Skeletal muscle cell (primary cell): Measurements from ENCODE around the gene SAP30L.

Experiments used
- DNase-seq: peaks from one replicate; pipeline ENCODE4 v3.0.0-alpha.2; 2010; ENCODE audit warnings: low read depth
- H3K4me3 ChIP-seq: 2 replicates; pipeline ENCODE4 v1.5.1; 2011; ENCODE audit warnings: low read depth, mild to moderate bottlenecking, control low read depth, low read length, moderate library complexity

Gene SAP30L, protein sequence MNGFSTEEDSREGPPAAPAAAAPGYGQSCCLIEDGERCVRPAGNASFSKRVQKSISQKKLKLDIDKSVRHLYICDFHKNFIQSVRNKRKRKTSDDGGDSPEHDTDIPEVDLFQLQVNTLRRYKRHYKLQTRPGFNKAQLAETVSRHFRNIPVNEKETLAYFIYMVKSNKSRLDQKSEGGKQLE

DNA sequence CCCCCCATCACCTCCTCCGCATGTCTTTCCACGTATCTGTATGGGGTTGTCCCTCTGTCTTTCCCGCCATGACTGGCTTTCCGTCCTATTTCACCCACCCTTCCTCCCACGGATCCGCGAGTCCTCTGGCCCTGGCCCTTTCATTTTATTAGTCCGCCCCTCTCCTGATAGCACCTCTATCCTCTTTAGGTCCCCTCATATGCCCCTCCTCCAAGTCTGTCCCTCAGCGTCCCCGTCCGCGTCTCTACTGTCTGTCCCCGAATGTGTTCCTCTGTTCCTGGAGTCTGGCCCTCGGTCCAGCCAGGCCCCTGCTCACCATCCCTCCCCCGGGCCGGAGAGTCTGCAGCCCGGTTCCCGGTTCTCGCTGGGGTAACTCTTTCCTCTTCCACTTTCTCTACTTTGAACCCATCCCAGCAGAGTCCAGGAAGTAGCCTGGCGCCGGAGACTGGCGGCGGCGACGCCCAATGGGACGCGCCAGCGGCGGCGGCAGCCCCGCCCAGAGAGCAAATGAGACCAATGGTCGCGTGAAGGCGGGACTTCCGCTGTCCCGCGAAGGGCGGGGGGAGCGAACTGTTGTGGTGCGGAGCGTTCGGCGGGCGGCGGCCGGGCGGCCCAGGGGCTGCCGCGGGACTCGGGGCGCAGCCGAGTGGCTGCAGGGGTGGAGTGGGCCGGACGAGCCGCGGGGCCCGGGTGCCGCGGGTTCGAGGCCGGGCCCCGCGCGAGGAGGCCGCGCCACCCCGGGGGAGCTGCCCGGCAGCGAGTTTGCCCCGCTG is at the start of gene SAP30L:
SAP30L (plus strand) TSS at position 576 of the 773 bp plus-strand sequence. CDS start 608 bp downstream, outside the sequence.
- DNase-seq = peak; percentile 68
- H3K4me3 ChIP-seq = peak within 1 kb of the TSS; percentile 92

DNA sequence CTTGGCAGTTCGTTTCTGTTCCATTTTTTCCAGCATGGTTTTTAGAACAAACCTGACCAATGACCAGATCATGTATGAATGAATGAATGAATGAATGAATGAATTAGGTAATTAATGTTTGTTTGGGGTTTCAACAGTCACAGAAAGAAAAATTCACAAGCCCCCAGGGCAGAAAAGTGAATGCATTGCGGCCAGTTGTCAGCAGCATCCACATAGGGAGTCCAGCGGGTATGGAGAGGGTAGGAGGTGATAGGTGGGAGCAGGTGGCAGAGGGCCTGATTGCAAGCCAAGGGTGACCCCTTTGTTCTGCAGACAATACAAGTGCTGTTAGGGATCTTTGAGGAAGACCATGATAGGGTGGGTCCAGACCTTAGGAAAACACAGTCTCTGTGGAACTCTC is 49.7 kb upstream of the SAP30L start:
- H3K4me3 ChIP-seq = no peak overlapping the region
- DNase-seq = no peak

DNA sequence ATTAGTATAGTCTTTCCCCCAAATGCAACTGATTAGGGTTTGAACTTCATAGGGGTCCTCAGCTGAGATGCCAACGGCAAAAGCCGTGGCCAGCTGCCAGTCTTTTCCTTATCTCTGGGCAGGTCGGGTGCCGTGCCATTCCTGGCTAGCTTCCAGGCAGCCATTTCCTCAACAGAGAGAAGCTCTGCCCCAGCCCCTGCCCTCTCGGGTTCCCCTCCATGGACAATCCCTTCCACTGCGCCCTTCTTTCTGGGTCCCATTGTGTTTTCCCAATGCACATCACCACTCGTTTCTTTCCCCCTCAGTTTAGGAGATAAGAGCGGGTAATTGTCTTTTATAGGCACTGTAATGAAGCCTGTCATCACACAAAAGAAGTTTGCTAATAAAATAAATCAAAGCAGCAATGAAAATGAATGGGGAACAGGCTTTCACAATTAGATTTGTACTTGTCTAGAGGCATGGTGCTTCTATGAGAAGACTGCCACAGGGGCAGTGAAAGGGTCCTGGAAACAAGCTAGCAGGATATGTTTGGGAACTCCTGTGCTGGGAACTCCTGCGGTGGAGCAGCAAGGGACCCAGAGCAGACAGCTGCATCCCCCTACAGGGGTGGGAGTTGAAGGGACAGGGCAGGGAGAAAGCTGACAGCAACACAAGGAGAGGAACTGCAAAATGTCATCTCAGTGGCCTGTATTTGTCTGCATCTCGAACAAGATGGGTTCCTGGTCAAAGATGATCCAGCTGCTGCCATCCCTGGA is 48.0 kb upstream of the SAP30L start:
- H3K4me3 ChIP-seq = no peak overlapping the region
- no peak for DNase-seq

DNA sequence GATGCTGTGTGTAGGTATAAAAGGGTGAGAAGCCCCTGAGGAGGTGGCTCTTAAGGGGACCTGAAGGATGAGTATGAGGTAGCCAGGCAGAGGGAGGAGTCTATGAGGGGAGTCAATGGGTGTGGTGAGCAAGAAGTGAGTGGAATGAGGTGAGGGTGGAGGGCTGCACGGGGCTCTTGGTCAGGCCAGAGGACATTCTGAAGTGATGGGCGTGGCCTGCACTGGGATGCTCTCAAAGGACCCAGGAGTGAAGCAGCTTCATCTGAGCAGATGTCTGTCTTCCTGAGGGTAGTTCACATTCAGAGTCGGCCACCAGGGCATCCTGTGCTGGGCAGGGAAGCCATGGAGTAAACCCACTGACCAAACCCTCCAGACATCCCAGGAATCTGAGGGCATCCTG is 45.1 kb upstream of the SAP30L start:
- no peak overlapping the region for H3K4me3 ChIP-seq
- no peak for DNase-seq

DNA sequence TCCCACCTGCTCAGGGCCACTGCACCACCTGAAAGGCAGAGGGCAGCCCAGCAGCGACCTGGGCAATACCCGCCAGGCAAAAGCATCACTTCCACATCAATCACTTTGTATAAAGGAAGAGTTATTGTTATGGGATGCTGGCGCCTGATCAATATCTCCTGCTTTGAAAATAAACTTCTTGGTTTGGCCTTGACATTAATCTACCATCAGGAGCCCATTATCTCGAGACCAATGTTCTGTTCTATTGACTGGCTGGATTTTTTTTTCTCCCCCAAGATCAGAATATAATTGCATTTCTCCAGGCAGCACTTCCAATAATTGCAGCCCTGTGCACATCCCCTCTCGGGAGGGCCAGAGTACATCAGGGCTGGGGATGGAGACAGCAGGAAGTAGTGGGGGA is 44.4 kb upstream of the SAP30L start:
- H3K4me3 ChIP-seq = no peak overlapping the region
- DNase-seq = no peak

DNA sequence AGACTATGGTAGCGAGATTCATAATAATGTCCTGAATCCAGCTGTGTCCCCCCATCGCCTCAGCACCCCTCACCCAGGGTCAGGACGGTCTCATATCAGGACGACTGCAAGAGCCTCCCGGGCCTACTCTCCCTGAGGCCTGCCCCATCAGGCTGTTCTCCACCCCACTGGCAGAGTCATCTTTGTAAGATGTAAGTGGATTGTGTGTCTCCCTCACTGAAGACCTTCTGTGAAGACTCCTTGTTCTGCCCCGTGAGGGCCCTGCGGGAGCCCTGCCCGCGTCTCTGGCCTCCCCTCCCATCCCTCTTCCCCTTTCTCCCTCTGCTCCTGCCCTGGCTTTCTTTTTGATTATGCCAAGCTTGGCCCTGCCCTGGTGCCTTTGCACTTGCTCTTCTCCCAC is 43.9 kb upstream of the SAP30L start:
- no peak for DNase-seq
- H3K4me3 ChIP-seq = no peak overlapping the region

DNA sequence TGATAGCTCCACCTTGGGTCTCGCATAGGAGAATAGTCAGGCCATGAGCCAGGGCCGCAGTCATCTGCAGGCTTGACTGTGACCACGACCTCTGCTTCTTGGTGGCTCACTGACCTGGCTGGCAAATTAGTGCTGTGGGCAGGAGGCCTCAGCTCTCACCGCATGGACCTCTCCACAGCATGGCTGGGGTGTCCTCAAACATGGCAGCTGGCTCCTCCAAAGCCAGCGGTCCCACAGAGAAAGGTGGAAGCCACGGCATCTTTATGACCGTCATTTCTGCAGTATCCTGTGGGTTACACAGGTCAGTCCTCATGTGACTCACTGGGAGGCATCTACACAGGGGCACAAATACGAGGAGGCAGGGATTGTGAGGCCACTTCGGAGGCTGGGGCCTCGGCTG is 43.2 kb upstream of the SAP30L start:
- no peak for DNase-seq
- H3K4me3 ChIP-seq = no peak overlapping the region

DNA sequence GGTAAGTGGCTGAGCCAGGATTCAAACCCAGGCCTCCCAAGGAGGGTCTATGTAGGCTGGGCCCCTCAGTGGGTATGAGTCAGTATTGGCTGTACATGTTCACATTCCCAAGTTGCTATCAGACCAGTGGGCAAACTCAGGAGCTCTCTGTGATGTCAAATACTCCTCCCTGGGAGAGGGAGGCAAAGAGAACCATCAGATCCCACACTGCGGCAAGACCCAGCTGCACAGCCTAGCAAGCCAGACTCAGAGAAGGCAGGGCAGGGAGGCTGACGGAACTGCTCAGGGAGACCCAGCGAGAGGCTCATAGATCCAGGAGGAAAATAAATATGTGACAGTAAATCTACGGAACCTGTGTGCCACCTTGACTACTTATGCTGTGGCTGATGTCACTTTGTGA is 42.6 kb upstream of the SAP30L start:
- H3K4me3 ChIP-seq = no peak overlapping the region
- DNase-seq = no peak

DNA sequence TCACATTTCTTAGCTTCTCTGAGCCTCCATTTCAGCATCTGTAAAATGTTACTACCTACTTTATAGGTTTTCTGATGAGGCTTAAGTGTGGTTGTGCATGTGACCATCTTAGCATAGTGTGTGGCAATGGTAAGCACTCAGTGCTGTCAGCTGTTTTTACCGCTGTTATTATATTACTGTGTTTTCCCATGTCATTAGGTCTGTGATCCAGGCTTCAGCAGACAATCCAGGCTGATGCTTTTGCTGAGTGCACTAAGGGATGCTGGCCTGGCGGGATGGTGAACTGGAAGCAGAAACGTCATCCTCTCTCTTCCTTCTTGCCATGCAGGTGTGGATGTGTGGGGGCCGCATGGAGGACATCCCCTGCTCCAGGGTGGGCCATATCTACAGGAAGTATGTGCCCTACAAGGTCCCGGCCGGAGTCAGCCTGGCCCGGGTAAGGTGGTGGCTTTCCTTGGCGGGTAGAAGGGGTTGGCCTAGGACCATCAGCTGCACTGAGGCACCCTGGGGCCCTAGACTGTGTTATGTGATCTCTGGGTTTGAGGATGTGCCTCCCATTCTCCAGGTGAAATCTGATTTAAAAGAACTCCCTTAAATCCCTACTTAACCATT is 41.9 kb upstream of the SAP30L start:
- H3K4me3 ChIP-seq = no peak overlapping the region
- no peak for DNase-seq

DNA sequence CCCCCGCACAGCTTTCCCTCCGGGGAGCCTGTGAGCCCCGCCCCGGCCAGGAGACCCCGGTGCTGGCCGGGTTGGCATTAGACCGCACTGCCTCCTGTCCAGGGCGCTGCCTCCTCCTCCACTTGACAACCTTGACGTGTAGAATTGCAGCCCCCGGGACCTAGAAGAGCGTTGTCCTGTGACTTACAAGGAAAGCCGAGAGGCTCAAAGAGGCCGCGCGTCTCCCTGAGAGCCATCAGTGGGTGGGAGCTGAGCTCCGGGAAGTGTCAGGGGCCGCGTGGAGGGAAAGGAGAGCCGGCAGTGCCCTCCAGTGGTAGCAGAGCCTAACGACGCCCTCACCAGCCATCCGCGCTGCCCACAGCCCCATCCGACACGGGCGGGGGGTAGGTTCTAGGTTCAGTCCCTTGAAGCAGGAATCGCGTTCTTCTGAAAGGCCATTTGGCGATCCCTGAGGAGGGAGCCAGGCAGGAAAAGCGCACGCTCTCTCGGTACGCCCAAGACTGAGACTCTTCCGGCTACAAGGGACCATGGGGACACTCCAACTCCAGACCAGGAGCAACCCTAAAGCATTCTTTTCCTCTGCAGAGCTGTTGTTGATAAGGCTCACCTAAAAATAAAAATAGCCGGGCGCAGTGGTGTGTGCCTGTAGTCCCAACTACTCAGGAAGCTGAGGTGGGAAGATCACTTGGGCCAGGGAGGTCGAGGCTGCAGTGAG is 40.6 kb upstream of the SAP30L start:
- peak overlapping the region; percentile 45 for H3K4me3 ChIP-seq
- DNase-seq = no peak

DNA sequence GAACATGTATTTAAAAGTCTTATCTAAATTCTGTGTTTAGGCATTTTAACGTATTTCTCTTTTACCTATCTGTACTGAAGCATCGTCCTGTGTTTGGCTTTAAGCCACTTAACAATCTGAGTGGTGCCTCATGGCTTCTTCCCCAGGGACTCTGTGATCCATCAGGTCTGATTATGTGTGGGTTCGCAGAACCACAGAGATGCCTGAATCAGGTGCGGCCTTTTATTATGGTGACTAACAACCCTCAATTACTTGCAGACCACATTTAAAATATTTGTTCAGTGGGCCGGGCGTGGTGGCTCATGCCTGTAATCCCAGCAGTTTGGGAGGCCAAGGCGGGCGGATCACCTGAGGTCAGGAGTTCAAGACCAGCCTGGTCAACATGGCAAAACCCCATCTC is 39.6 kb upstream of the SAP30L start:
- DNase-seq = no peak
- H3K4me3 ChIP-seq = no peak overlapping the region

DNA sequence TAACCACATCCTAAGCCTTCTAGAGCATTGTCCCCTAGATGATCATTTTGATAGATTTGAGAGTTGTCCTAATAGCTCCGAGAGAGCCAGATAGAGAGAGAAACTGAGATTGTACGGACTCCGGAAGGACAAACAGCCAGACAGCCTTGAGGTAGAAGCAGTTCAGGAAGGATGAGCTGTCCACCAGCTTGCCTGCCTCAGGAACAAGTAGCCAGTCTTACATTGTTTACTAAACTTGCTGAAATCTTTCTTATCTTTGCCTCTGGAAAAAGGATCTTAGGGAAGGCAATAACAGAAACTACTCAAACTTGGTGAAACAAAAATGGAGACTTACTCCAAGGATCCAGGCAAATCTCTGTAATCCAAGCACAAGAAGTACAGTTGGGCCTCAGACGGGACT is 39.0 kb upstream of the SAP30L start:
- H3K4me3 ChIP-seq = no peak overlapping the region

DNA sequence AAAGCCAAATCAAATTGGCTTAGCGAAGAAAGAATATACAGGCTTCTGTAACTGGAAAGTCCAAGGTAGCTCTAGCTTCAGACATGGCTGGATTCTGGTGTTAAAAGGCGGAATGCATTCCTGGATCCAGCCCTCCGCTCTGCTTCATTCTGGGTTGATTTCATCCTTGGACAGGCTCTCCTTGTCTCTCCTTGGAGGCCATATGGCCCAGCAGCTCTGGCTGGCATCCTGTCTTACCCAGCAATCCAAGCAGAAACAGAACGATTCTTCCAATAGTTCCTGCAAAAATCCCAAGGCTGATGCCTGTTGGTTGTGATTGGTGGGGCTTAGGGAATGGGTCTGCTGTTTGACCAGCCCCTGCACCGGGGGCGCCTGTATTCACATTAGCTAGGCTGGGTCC is 37.0 kb upstream of the SAP30L start:
- no peak overlapping the region for H3K4me3 ChIP-seq

More for the DNA sequence above, 39.0 kb upstream of the SAP30L start:
- no peak for DNase-seq

DNA sequence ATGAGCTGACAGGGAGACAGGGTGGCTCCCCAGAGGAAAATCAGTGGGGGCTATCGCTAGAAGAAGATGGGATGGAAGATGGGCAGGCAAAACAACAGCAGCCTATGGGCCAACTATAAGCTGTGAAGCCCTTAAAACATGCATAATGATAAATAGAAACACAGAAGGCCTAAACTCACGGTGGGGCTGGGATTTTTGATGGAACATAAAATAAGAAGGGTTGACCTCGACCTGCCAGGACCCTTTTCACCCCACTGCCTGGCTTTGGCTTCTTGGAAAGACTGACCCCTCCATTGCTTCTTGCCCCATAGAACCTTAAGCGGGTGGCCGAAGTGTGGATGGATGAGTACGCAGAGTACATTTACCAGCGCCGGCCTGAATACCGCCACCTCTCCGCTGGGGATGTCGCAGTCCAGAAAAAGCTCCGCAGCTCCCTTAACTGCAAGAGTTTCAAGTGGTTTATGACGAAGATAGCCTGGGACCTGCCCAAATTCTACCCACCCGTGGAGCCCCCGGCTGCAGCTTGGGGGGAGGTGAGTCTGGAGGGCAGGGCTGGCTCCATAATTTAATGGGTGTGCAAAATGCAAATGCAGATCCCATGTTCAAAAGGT is 36.5 kb upstream of the SAP30L start:
- no peak overlapping the region for H3K4me3 ChIP-seq
- no peak for DNase-seq

More for the DNA sequence above, 37.0 kb upstream of the SAP30L start:
- DNase-seq = no peak

DNA sequence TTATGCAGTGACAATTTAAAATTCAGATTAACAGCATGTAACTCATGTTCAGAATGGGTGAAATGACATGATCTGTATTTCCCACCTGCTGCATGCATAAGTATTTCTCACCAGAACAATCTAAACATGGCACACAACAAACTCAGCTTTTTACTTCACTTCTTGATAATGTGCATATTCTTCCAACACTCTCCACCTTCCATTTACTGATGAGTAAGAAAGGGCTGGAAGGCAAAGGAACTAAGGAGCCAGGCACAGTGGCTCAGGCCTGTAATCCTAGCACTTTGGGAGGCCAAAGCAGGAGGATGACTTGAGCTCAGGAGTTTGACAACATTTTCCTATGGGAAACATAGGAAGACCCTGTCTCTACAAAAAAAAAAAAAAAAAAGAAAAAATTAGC is 35.8 kb upstream of the SAP30L start:
- H3K4me3 ChIP-seq = no peak overlapping the region
- DNase-seq = no peak

DNA sequence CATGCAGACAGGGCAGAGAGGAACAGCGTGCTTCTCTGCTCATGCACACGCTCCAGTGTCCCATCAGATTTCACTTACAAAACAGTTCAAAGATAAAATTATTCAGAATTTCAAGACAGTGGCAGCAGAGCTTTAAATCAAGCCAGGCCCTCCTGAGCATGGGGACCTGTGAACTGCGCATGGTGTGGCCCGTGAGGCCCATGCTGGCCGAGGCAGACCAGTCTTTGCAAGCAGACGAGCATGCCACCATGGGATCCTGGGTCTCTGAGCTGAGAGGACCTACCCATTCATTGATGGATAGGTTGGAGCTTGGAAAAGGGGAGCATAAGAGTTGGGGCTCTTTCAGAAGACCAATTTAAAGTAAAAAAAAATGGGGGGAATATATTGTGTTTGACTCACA is 35.0 kb upstream of the SAP30L start:
- no peak overlapping the region for H3K4me3 ChIP-seq
- DNase-seq = no peak

DNA sequence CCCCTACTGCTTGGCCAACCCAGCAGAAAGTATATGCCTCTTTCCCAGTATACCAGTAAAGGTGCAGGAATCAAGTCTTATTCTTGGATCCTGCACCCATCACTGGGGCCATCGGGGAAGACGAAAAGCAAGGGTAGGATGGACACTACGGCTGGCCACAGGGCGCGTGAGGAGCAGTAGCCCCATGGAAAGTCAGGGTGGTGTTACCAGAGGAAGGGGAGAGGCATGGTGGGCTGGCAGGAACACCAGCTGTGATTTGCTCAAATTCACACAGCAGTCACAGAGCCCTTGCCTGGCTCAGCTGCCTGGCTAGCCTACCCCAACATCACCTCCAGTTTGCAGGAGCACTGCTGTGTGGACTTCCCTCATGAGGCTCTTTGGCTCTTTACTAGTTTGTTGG is 34.5 kb upstream of the SAP30L start:
- H3K4me3 ChIP-seq = no peak overlapping the region
- no peak for DNase-seq

DNA sequence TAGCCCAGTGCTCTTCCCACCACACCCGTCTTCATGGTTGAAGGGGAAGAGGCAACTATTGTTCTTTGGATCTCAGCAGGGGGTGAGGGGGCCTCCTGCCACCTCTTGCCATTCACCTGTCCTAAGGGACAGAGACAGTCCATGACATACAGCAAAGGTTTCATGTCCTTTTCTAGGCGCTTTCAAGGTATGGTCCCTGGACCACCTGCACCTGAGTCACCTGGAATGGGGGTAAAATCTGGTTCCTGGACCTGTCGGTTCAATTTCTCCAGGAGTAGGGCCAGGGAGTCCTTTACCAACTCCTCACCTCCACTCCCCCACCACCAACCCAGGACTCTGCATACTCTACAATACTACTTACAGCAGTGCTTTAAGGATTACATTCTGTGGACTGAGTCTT is 33.5 kb upstream of the SAP30L start:
- no peak for DNase-seq

DNA sequence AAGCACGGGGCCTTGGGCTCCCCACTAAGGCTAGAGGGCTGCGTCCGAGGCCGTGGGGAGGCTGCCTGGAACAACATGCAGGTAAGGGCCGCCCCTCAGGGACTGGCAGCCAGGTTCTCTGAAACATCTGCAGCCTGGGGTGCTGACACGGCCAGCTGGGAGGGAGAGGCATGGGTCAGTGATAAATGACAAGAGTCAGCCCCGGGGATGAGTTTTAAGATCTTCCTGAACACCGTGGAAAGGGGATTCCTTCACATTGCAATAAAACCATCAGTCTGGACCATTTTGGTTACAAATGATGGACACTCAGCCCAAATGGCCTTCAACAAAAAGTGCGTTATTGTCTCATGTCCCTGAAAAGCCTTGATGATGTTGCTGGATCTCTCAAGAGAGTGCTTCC is 32.9 kb upstream of the SAP30L start:
- H3K4me3 ChIP-seq = no peak overlapping the region
- DNase-seq = no peak

More for the DNA sequence above, 33.5 kb upstream of the SAP30L start:
- H3K4me3 ChIP-seq = no peak overlapping the region
